ENCODE data around the gene CCL19. TPM values are rescaled to one million over a fixed set of nuclear protein-coding genes. Genes with fewer than 3 reads are reported as not detected.
"Not testable (repeated sequence)": the region's sequence is repeated elsewhere in the genome, so short reads cannot be mapped to it uniquely, and the experiment has no call there.

Gene CCL19
- total RNA-seq (2021; ENCODE audit: unreplicated experiment) (not detected), Bru-seq, nascent RNA (not detected), BruChase-seq, experiment 1, labeled RNA remaining after a 2-hour chase (not detected), BruChase-seq, experiment 2, labeled RNA remaining after a 6-hour chase (not detected)
- polyA plus RNA-seq (2012; ENCODE audit: insufficient read length): not detected
- long read RNA-seq: 0 reads

GRCh38 chr9:34690983-34691935 lies at the start of gene CCL19:
TSS of gene CCL19 (minus strand) at chr9:34691276. CDS start at chr9:34691139, 137 bp downstream.
- H3K27me3 ChIP-seq (ENCODE audit: control insufficient read depth, insufficient read depth, low read length): no peaks in the 10 kb centered on the region
- TF ChIP-seq SIN3A (IDR thresholded peaks at IDR 0.05; ENCODE audit: borderline replicate concordance, insufficient read depth, low read depth, low read length) (no peak), CTCF (IDR thresholded peaks at IDR 0.05) (no peak), POLR2AphosphoS5 (IDR thresholded peaks at IDR 0.05; ENCODE audit: low read depth, low read length) (no peak), TCF7L2 (IDR thresholded peaks at IDR 0.05; ENCODE audit: low read depth, low read length) (no peak)
- TF ChIP-seq, protein P1, sequence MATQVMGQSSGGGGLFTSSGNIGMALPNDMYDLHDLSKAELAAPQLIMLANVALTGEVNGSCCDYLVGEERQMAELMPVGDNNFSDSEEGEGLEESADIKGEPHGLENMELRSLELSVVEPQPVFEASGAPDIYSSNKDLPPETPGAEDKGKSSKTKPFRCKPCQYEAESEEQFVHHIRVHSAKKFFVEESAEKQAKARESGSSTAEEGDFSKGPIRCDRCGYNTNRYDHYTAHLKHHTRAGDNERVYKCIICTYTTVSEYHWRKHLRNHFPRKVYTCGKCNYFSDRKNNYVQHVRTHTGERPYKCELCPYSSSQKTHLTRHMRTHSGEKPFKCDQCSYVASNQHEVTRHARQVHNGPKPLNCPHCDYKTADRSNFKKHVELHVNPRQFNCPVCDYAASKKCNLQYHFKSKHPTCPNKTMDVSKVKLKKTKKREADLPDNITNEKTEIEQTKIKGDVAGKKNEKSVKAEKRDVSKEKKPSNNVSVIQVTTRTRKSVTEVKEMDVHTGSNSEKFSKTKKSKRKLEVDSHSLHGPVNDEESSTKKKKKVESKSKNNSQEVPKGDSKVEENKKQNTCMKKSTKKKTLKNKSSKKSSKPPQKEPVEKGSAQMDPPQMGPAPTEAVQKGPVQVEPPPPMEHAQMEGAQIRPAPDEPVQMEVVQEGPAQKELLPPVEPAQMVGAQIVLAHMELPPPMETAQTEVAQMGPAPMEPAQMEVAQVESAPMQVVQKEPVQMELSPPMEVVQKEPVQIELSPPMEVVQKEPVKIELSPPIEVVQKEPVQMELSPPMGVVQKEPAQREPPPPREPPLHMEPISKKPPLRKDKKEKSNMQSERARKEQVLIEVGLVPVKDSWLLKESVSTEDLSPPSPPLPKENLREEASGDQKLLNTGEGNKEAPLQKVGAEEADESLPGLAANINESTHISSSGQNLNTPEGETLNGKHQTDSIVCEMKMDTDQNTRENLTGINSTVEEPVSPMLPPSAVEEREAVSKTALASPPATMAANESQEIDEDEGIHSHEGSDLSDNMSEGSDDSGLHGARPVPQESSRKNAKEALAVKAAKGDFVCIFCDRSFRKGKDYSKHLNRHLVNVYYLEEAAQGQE (IDR thresholded peaks at IDR 0.05; ENCODE audit: insufficient read depth in 1 of 2, low read depth in 2 of 2, low read length in 1 of 2): no peak
- no peak within 1 kb of the TSS for H3K27ac ChIP-seq (ENCODE audit: low read length)
- BruUV-seq (replicated peaks): no TSS peak
- DNase-seq (ENCODE audit: low read depth, low spot score) (no peak), ATAC-seq (peak; percentile 59)
- no peaks in the 10 kb centered on the region for H3K9me3 ChIP-seq (ENCODE audit: control insufficient read depth, insufficient read depth, low read depth, low read length)
- CTCF ChIA-PET: interaction anchor here (0.6 to 1.1 kb wide), 2 partner anchors 8 to 11 kb away, joined by 3 read pairs; no protein-coding TSS in a partner anchor
- H3K4me1 ChIP-seq (ENCODE audit: control insufficient read depth, insufficient read depth, low read length): no peaks in the 10 kb centered on the region
- H3K4me3 ChIP-seq (ENCODE audit: low read depth in 2 of 2, low read length in 2 of 2): no peak within 1 kb of the TSS
- POLR2A ChIA-PET: interaction anchor here (0.6 kb wide), 1 partner anchor 378 kb away, joined by 5 read pairs; no protein-coding TSS in a partner anchor
- H3K36me3 ChIP-seq (ENCODE audit: control insufficient read depth, insufficient read depth, low read length): no peaks in the 10 kb centered on the region
- intact Hi-C loops (cut with micrococcal nuclease; ENCODE audit: unreplicated experiment) (no loop called here), in situ Hi-C loops (cut with HindIII; ENCODE audit: low pct_unique_long_range_greater_than_20kb, low sequenced_read_pairs) (no loop called here)

DNA sequence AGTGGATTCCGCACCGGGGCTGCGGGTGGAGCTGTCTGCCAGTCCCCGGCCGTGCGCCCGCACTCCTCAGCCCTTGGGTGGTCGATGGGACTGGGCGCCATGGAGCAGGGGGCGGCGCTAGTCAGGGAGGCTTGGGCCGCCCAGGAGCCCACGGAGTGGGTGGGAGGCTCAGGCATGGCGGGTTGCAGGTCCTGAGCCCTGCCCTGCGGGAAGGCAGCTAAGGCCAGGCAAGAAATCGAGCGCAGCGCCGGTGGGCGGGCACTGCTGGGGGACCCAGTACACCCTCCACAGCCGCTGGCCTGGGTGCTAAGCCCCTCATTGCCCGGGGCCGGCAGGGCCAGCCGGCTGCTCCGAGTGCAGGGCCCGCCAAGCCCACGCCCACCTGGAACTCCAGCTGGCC lies 49.1 kb upstream of the CCL19 start:
- DNase-seq (ENCODE audit: low read depth, low spot score); H3K36me3 ChIP-seq (ENCODE audit: control insufficient read depth, insufficient read depth, low read length); H3K4me1 ChIP-seq (ENCODE audit: control insufficient read depth, insufficient read depth, low read length); ATAC-seq; POLR2A ChIA-PET; H3K4me3 ChIP-seq (ENCODE audit: low read depth in 2 of 2, low read length in 2 of 2); in situ Hi-C loops (cut with HindIII; ENCODE audit: low pct_unique_long_range_greater_than_20kb, low sequenced_read_pairs); intact Hi-C loops (cut with micrococcal nuclease; ENCODE audit: unreplicated experiment); BruUV-seq (replicated peaks); H3K27ac ChIP-seq (ENCODE audit: low read length); CTCF ChIA-PET; H3K9me3 ChIP-seq (ENCODE audit: control insufficient read depth, insufficient read depth, low read depth, low read length); H3K27me3 ChIP-seq (ENCODE audit: control insufficient read depth, insufficient read depth, low read length): not testable (repeated sequence)

Measured in Panc1 (cell line).